Activated gamma-delta T cell (primary cell): Measurements from ENCODE around the gene DSTYK.

Experiments
- DNase-seq: peaks from one replicate; lab custom pipeline; 2025; lab: John Stamatoyannopoulos, UW
- total RNA-seq, 2 donors: gene quantifications; one replicate each; lab custom pipeline; 2026; lab: John Stamatoyannopoulos, UW

DSTYK gene, protein sequence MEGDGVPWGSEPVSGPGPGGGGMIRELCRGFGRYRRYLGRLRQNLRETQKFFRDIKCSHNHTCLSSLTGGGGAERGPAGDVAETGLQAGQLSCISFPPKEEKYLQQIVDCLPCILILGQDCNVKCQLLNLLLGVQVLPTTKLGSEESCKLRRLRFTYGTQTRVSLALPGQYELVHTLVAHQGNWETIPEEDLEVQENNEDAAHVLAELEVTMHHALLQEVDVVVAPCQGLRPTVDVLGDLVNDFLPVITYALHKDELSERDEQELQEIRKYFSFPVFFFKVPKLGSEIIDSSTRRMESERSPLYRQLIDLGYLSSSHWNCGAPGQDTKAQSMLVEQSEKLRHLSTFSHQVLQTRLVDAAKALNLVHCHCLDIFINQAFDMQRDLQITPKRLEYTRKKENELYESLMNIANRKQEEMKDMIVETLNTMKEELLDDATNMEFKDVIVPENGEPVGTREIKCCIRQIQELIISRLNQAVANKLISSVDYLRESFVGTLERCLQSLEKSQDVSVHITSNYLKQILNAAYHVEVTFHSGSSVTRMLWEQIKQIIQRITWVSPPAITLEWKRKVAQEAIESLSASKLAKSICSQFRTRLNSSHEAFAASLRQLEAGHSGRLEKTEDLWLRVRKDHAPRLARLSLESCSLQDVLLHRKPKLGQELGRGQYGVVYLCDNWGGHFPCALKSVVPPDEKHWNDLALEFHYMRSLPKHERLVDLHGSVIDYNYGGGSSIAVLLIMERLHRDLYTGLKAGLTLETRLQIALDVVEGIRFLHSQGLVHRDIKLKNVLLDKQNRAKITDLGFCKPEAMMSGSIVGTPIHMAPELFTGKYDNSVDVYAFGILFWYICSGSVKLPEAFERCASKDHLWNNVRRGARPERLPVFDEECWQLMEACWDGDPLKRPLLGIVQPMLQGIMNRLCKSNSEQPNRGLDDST
- total RNA-seq, result 64.9 to 70.3 reads per million in 2 donors

- DNase-seq, result peak; percentile 65
These were observed at the start of gene DSTYK for GRCh38 chr1:205211169-205211838. TSS of gene DSTYK (minus strand) at chr1:205211702. CDS start at chr1:205211535, 167 bp downstream.

DNA sequence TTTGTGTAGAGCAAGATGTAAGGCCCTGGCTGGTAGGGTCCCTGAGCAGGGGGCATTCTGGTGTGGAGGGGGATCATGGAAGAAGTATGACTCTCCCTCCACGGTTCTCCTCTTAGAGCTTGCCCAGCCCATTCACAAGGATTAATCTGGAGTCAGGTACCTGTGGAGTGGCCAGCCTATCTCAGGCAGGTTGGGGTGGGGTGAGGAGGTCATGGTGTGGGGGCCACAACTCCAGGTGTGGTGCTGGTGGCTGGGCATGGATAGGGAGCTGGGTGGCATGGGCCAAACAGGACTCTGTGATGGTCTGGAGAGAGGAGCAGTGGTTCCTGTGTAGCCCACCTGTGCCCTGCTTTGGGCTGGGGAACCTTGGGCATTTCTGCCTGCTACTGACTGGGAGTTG is 48.5 kb upstream of the DSTYK start:
- DNase-seq, result no peak

DNA sequence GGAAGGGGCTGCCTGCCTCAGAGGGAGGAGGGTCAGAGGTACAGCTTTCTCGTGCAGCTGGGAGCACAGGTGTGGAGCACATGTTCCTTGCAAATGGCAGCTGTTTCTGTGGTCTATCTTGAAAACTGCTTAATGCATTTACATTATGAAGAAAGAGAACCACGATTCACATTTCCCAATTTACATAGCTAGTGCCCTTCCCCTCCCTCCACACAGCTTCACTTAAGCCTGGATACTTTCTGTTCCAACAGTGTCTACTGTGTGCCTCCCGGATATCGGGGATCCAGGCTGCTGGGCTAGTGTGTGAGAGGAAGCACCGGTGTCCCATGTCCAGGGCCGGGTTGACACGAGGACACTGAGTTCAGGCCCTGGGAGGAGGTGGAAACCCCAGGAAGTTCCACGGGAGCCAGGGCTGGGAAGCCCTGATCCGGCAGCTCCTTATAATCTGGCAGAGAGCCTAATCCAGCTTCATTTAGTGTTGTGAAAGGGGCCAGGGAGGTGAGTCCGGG is 47.9 kb upstream of the DSTYK start:
- no peak for DNase-seq

GRCh38 chr1:205258719-205259118 is 47.2 kb upstream of the DSTYK start:
- DNase-seq, result no peak

- DNase-seq, result no peak
These were observed 46.8 kb upstream of the DSTYK start for GRCh38 chr1:205258261-205258691.

GRCh38 chr1:205257735-205258134 is 46.2 kb upstream of the DSTYK start:
- DNase-seq, result no peak

DNA sequence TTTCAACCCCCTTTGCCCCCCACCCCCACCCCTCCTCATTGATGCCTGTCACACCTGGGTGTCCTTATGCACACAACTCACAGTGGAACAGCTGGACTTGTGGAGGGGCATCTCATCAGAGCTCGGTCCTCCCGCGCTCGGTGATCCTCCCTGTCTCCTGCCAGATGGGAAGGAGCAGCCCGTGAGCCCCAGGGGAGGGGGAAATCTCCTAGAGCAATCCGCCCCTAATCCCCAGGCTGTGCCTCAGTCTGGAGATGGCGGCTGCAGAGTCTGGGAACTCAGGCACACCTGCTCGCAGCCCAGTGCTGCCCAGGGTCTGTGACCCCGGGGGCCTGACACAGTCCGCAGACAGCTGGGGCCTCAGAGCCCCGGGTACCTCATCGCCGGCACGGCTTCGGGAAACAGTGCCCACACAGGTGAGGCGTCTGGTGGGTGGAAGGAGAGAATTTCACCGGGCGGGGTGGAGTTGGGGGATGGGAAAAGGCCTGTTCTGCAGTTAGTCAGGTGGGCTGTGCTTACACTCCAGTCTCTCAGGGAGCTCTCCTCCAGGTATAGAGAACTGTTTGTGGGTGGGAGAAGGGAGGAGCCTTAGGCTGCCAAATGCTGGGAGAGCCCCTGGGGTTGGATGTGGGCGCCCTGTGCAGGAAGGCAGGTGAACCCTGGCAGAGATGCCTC is 45.6 kb upstream of the DSTYK start:
- DNase-seq, result no peak

- no peak for DNase-seq
These were observed 44.7 kb upstream of the DSTYK start for GRCh38 chr1:205255941-205256780.

GRCh38 chr1:205251576-205251975 is 40.1 kb upstream of the DSTYK start:
- no peak for DNase-seq

DNA sequence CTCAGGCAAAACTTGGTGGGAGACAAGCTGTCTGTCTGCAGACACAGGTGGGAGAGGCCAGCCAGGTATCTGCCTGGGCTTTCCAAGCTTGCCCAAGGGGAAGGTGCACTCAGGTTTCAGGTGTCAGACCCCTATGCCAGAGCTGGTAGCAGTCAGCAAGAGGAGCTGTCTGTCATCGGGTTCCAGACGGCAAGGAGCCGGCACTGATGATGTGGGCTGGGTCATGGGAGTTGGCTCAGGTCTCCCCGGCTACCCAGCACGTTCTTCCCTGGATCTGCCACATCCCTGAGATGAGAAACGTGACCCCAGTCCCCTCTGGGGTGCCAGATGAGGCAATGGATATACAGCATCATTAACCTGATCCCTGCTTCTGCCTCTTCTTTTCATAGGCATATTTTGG is 39.2 kb upstream of the DSTYK start:
- DNase-seq, result no peak

GRCh38 chr1:205249651-205250050 is 38.1 kb upstream of the DSTYK start:
- DNase-seq, result no peak

- no peak for DNase-seq
These were observed 37.5 kb upstream of the DSTYK start for GRCh38 chr1:205248793-205249601.

DNA sequence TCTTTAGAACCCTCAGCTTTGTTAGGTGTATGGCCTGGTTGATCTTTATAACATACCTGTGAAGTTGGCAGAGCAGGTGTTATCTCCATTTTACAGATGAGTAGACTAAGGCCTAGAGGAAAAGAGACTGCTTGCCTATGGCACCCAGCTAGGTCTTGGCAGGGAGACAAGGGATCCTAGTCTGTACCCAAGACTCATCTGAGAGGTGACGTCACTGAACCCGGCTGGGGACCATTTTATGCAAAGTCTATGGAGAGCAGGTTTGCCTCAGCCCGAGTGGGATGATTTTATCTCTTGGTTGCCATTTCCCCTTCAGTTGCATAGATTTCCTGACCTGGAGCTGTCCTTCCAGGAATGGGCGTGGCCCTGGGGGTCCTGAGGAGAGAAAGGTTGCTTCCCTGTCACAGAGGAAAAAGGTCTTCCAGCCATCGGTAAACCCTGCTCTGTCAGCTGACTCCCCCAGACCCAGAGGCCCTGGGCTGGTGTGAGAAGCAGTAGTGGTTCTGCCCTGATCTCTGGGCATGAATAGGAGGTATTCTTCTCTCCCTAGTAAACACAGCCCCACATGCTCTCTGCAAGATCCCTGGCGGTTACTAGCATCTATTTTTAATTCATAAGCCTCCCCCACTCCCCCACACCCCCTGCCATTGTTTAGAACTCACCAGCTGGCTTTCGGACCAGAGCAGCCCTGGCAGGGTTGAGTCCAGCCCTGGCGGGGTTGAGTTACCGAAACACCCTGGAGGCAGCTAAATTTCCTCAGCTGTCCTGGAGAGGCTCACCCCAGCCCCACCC is 35.8 kb upstream of the DSTYK start:
- no peak for DNase-seq

GRCh38 chr1:205246351-205247119 is 35.0 kb upstream of the DSTYK start:
- no peak for DNase-seq

- DNase-seq, result no peak
These were observed 33.6 kb upstream of the DSTYK start for GRCh38 chr1:205245096-205245495.

- no peak for DNase-seq
These were observed 32.9 kb upstream of the DSTYK start for GRCh38 chr1:205244384-205244783.

DNA sequence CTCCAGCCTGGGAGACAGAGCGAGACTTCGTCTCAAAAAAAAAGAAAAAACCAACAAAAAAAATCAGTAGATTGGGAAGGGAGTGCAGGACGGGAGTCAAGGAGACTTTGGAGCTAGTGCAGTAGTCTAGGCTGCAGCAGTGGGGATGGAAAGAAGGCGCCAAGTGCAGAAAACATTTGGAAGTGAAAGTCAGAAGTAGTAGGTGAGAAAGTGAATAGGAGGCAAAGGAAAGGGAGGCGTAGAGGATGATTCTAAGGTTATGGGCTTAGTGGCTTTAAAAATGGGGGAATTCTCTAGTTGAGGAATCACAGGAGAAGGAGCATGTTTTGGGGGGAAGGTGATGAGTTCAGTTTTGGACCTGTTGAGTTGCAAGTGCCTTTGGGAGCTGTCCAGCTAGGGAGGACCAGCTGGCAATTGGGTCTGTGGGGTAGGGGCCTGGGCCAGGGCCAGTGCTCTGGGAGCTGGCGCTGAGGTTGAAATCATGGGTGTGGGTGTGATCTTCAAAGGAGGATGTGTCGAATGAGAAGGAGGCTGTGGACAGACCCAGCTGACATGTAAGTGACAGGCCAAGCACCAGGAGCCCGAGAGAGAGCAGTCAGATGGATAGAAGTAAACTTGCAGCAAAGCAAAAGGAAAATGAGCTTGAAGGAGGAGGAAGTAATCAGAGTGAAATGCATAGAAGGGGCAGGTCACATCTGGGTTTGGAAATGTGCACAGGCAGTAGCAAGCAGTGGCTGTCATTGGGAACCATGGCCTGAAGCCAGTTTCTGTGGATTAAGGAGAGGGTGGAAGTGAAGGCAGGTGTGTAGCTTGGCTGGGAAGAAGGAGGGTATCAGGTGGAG is 32.1 kb upstream of the DSTYK start:
- no peak for DNase-seq
